ENCODE measurements around the gene ARHGAP40. TPM values are rescaled to one million over a fixed set of nuclear protein-coding genes. Genes with fewer than 3 reads are reported as not detected.

Gene ARHGAP40
- total and polyA plus RNA-seq, 2 donors (not counting 1 experiment from before 2014, with no cell fraction given) = not detected

DNA sequence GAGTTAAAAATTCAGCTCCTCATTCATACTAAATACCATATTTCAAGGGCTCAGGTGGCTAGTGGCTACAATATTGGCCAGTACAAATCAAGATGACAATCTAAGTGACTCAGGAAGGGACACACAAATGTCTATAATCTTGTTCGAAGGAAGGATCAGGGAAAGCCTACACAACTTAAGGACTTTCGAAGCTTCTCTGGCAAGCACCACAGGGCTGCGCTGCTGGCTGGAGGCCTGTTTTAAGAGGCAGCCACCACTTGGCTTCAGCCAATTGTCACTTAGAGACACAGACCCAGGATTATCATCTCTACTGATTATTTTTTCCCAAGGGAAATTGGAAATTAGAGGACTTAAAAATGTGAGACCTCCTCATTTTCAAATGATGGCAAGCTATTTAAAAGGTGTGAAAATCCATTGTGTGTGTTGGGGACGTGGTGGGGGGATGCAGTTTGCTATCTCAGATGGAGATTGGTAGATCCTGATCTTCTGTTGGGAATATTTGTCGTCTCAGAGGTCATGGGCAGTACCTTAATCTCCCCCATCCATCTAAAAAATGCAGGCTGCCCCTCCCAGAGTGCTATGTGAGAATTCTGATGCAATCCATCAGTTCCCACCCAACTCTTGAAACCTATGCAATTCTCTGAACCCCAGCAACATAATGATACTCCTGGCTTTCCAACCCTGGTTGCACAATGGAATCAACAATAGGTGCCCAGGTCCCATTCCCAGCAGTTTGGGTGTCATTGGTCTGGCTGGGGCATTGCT, 11.3 kb downstream of the ARHGAP40 start:
- Histone ChIP-seq H3K4me2 (ENCODE audit: extremely low read depth, insufficient read depth, low read length) (no peak overlapping the region), H4K20me1 (ENCODE audit: control insufficient read depth, extremely low read depth, insufficient read depth, low read length) (no peaks in the 10 kb centered on the region), H3K27me3 (ENCODE audit: control insufficient read depth, insufficient read depth, low read length) (peaks cover 3% of the 10 kb centered on the region), H3K36me3 (ENCODE audit: control insufficient read depth, insufficient read depth, low read length) (no peaks in the 10 kb centered on the region), H2AFZ (ENCODE audit: low read length) (no peak overlapping the region), H3K27ac (ENCODE audit: insufficient read depth, low read length) (no peak overlapping the region), H3K4me3 (replicated peaks in 1 of 4; ENCODE audit: control extremely low read depth in 1 of 4, insufficient read depth in 1 of 4, low read depth in 3 of 4, low read length in 4 of 4) (no peak overlapping the region), H3K9ac (ENCODE audit: insufficient read depth, low read length) (no peak overlapping the region), H3K79me2 (ENCODE audit: control insufficient read depth, insufficient read depth, low read length) (no peaks in the 10 kb centered on the region), H3K4me1 (ENCODE audit: control insufficient read depth, extremely low read depth, insufficient read depth, low read length) (no peaks in the 10 kb centered on the region), H3K9me3 (ENCODE audit: control insufficient read depth, insufficient read depth, low read depth, low read length) (no peaks in the 10 kb centered on the region)
- no peak for TF ChIP-seq EZH2 (IDR thresholded peaks at IDR 0.05; ENCODE audit: low read length, missing control alignments)
- no peak for TF ChIP-seq CTCF (conservative IDR thresholded peaks at IDR 0.05 in 1 of 2, IDR thresholded peaks at IDR 0.05 in 1 of 2; ENCODE audit: low read depth in 1 of 2, low read length in 2 of 2)
- DNase-seq (ENCODE audit: low read depth in 2 of 2) = no peak

DNA sequence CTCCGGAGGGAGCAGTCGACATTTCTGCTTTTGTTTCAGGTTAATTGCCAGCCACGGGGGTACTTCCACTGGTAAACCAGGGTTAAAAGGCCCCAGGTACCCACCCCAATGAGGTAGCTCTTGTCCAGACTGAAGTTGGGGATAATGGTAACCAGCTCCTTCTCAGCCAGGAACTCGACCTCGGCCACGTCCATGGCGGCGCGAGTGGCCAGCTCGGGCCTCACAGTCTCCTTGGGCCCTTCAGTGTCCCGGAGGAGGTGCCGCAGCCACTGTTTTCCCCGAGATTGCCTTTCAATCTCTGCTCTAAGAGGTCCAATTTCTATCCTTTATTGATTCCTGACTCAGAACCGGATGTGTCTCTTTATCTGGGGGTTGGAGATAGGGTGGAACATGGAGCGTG, 13.7 kb downstream of the ARHGAP40 start:
- no peak for DNase-seq (ENCODE audit: low read depth in 2 of 2)
- no peak overlapping the region for H3K4me2 ChIP-seq (ENCODE audit: extremely low read depth, insufficient read depth, low read length)
- no peaks in the 10 kb centered on the region for H3K79me2 ChIP-seq (ENCODE audit: control insufficient read depth, insufficient read depth, low read length)
- H3K4me3 ChIP-seq (replicated peaks in 1 of 4; ENCODE audit: control extremely low read depth in 1 of 4, insufficient read depth in 1 of 4, low read depth in 3 of 4, low read length in 4 of 4) = no peak overlapping the region
- H3K36me3 ChIP-seq (ENCODE audit: control insufficient read depth, insufficient read depth, low read length) = no peaks in the 10 kb centered on the region
- no peaks in the 10 kb centered on the region for H3K9me3 ChIP-seq (ENCODE audit: control insufficient read depth, insufficient read depth, low read depth, low read length)
- no peaks in the 10 kb centered on the region for H4K20me1 ChIP-seq (ENCODE audit: control insufficient read depth, extremely low read depth, insufficient read depth, low read length)
- no peak overlapping the region for H3K27ac ChIP-seq (ENCODE audit: insufficient read depth, low read length)
- TF ChIP-seq EZH2 (IDR thresholded peaks at IDR 0.05; ENCODE audit: low read length, missing control alignments) = no peak
- TF ChIP-seq CTCF (conservative IDR thresholded peaks at IDR 0.05 in 1 of 2, IDR thresholded peaks at IDR 0.05 in 1 of 2; ENCODE audit: low read depth in 1 of 2, low read length in 2 of 2) = no peak
- peaks cover 3% of the 10 kb centered on the region for H3K27me3 ChIP-seq (ENCODE audit: control insufficient read depth, insufficient read depth, low read length)
- no peak overlapping the region for H2AFZ ChIP-seq (ENCODE audit: low read length)
- no peaks in the 10 kb centered on the region for H3K4me1 ChIP-seq (ENCODE audit: control insufficient read depth, extremely low read depth, insufficient read depth, low read length)
- H3K9ac ChIP-seq (ENCODE audit: insufficient read depth, low read length) = no peak overlapping the region

DNA sequence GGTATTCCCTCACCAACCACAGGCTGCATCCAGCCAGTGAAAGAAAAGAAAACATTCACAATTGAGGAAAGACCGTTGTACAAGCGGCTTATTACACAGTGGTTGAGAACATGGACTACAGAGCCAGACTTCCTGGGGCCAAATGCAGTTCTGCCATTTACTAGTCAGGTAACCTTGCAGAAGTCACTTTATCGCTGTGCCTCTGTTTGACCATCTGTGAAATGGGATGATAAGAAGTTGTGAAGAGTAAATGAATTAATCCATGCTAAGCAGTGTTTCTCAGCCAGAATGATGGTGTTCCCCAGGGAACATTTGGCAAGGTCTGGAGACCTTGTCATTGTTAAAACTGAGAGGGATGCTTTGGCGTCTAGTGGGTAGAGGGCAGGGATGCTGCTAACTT, 14.8 kb downstream of the ARHGAP40 start:
- Histone ChIP-seq H3K79me2 (ENCODE audit: control insufficient read depth, insufficient read depth, low read length) (no peaks in the 10 kb centered on the region), H2AFZ (ENCODE audit: low read length) (no peak overlapping the region), H3K4me3 (replicated peaks in 1 of 4; ENCODE audit: control extremely low read depth in 1 of 4, insufficient read depth in 1 of 4, low read depth in 3 of 4, low read length in 4 of 4) (no peak overlapping the region), H3K4me1 (ENCODE audit: control insufficient read depth, extremely low read depth, insufficient read depth, low read length) (no peaks in the 10 kb centered on the region), H3K4me2 (ENCODE audit: extremely low read depth, insufficient read depth, low read length) (no peak overlapping the region), H3K27ac (ENCODE audit: insufficient read depth, low read length) (no peak overlapping the region), H3K27me3 (ENCODE audit: control insufficient read depth, insufficient read depth, low read length) (peaks cover 9% of the 10 kb centered on the region), H4K20me1 (ENCODE audit: control insufficient read depth, extremely low read depth, insufficient read depth, low read length) (no peaks in the 10 kb centered on the region), H3K9ac (ENCODE audit: insufficient read depth, low read length) (no peak overlapping the region), H3K36me3 (ENCODE audit: control insufficient read depth, insufficient read depth, low read length) (no peaks in the 10 kb centered on the region), H3K9me3 (ENCODE audit: control insufficient read depth, insufficient read depth, low read depth, low read length) (no peaks in the 10 kb centered on the region)
- TF ChIP-seq CTCF (conservative IDR thresholded peaks at IDR 0.05 in 1 of 2, IDR thresholded peaks at IDR 0.05 in 1 of 2; ENCODE audit: low read depth in 1 of 2, low read length in 2 of 2) = no peak
- no peak for TF ChIP-seq EZH2 (IDR thresholded peaks at IDR 0.05; ENCODE audit: low read length, missing control alignments)
- DNase-seq (ENCODE audit: low read depth in 2 of 2) = no peak
